HG03521 (cell line): ENCODE data around the gene STRADB.
"Not testable (repeated sequence)": the region's sequence is repeated elsewhere in the genome, so short reads cannot be mapped to it uniquely, and the experiment has no call there.

Source experiments
- ATAC-seq: cut with Tn5 transposase; IDR thresholded peaks from one replicate; pipeline ENCODE4 v1.9.1; 2021; ENCODE audit warnings: mild to moderate bottlenecking, moderate library complexity; ENCODE audit not compliant: unreplicated experiment

Gene STRADB, protein sequence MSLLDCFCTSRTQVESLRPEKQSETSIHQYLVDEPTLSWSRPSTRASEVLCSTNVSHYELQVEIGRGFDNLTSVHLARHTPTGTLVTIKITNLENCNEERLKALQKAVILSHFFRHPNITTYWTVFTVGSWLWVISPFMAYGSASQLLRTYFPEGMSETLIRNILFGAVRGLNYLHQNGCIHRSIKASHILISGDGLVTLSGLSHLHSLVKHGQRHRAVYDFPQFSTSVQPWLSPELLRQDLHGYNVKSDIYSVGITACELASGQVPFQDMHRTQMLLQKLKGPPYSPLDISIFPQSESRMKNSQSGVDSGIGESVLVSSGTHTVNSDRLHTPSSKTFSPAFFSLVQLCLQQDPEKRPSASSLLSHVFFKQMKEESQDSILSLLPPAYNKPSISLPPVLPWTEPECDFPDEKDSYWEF

DNA sequence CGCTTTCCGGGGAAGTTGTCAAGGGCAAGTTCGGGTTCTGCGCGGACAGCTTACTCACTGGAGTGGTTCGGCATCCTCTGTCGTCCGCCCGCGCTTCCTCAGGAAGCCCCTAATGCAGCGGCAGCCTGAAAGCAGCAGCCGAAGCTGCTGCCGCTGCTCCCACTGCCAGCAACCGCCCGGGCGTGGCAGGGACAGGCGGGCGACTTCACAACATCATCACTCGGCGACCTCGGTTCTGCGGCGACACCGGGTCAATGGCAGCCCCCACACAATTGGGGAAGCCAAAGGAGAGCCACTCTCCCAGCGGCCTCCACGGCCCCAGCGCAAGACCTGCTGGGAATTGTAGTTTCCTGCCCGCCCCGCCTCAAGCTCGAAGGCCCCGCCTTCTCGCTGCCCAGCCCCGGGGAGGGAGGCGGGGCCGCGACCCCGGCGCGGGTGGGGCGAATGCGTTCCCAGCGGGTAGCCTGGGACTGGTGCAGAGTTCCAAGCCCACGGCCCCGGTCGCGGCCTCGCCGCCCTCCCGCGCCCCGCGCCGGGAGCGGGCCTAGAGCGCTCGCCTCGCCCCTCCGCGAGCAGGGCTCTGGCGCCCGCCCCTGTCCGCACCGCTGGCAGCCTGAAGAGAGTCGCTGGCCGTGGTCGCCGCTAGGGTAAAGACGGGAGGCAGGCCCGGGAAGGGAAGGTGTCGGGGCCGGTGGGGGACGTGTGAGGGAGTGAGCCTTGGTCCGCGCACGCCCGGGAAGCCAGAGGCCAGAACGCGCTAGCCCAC, at the start of gene STRADB, which contains the start of gene TRAK2:
STRADB (plus strand) TSS at position 449 of the 766 bp plus-strand sequence. CDS start 3,101 bp downstream, outside the sequence.
TRAK2 (minus strand) TSS at position 167 of the 766 bp plus-strand sequence. CDS start 30,951 bp downstream, outside the sequence.
- ATAC-seq, result peak; percentile 95

DNA sequence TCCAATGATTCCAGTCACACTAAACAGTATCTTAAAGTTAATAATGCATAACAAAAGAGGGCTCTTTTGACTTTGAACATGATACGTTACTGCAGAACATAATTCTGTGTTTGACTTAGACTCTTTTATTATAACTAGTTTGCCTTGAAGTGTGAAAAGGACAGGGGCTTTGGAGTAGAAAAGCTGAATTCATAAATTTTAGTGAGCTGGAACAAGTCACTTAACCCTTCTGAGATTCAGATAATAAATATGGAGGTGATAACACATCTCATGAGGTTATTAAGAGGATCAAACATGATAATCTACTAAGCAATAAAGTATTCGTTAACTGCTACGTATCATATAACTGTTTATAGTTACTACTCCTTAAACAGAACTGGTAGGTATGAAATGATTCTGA, 49.7 kb upstream of the STRADB start:
- no peak for ATAC-seq

DNA sequence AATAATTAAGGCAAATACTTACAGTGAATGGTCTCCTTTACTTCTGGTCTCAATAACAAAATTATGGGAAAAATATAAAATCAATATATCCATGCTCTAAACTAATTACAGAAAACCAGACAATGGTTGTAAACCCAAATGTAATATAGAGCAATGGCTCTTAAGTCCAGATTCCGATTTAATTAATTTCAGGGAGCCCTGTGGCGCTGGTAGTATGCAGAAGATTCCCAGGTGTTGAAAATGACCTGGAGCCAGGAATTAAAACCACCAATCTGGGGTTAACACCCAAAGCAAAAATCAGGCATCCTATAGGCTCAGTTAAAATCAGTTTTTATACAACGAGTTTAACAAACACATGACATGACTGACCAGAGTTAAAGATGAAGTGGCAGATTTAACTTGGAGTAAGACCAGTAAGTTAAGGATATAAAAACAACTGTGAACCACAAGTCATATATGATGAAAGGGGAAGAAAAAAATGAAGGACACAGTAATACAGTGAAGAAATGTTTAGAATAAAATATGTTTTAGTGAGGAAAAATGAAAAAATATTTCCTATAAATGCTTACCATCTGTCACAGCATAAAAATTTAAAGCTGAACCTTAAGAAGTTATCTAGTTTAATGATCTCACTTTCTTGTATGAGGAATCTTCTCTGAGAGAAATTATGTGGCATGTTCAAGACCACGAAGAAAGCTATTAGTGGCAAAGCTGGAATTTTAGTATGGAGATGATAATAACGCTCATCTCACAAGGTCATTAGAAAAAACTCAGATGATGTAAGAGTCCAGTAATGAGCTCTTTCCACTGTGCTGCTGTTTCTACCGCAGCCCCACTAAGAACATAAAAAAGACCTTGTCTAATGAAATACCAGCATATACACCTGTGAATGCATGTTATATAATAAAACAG, 48.6 kb upstream of the STRADB start:
- ATAC-seq, result no peak

DNA sequence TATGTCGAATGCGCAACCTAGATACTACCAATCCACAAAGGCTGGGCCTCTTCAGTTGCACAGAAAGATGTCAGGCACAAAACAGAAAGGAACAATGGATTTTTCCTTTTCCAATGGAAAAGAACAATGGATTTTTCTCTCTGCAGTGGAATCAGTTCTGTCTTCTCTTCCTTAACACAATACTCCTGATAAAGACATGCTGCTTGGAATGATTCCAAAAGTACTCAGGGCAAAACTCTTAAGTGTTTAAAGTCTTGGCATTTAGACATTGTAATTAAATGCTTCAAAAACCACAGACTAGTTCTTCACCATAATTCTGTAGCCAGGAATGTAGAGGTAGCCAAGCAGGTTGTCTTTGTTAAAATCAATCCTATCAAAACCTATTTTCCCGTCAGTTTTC, 47.7 kb upstream of the STRADB start:
- no peak for ATAC-seq

DNA sequence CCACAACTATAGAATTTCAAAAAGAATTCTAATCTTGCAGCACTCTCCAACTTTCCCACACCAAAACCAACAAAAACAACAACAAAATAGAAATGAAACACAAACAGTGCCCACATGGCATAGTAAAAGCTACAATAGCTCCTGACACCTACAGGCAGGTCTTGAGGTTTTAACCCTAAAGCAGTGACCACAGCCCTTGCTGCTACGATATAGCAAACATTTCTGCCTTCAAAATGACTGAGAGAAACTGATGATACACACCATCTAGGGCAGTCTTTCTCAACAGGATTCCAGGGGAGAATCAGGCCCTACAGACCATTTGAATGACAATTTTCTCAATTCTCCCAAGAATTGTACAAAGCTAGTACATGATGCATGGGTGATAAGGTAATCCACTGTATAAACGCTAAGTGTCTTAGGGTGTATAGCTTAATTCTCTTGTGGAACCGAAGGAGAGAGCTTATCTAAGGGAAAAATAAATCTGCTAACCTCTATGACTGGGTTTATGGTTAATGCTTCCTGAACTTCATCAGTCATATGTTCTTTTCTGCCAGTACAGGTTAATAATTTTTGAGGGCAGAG, 46.8 kb upstream of the STRADB start:
- no peak for ATAC-seq

DNA sequence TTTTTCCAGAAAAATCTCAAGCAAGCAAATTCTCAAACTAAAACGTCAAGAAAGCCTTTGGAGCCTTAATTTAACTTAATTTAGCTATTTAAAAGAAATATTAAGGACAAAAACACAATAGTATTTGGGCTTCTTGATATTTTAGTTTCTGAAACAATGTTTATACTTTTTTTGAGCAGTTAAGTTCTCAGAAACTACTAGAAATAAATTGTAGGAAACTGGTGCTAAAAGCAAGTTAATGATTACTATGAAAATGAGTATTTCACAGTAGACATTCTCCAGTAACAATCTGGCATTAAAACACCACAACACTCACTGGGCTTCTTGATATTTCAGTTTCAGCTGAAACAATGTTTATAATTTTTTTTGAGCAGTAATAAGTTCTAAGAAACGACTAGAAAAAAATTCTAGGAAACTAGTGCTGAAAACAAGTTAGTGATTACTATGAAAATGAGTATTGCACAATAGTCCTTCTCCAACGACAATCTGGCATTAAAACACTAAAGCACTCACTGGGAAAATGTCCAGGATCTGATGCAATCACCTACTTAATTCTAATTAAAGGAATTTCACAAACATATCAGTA, 45.4 kb upstream of the STRADB start:
- no peak for ATAC-seq

DNA sequence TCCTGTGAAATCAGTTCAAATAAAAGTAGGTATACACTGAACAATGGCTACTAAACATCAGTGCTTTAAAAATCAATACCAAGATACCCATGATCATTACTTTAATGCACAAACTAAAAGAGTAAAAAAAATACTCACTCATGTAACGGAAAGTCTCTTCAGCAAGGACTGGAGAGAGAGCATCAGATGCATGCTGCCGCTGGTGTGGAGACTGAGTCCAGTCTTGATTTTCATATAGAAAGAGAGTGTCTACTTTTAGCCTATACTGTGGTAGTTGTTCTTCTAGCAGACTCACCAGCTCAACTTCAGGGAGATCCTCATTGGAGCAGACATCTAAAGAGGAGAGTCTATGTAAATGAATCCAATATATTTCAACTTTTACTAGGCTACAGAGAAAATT, 44.3 kb upstream of the STRADB start:
- no peak for ATAC-seq

DNA sequence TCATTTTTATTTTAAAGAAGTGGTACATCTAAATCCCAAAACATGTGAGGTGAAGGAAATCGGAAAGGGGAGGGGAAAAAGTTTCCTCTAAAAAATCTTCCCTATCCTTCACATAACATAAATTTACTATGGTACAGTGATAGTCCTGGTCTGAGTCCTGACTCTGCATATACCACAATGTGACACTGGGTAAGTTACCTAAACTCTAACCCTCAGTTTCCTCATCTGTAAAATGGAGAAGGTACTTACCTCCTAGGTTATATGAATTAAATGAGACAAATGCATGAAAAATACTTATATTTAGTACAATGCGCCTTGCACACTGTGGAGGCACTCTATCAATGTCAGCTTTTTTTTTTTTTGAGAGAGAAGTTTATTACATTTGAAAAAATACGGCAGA, 42.6 kb upstream of the STRADB start:
- ATAC-seq, result no peak

DNA sequence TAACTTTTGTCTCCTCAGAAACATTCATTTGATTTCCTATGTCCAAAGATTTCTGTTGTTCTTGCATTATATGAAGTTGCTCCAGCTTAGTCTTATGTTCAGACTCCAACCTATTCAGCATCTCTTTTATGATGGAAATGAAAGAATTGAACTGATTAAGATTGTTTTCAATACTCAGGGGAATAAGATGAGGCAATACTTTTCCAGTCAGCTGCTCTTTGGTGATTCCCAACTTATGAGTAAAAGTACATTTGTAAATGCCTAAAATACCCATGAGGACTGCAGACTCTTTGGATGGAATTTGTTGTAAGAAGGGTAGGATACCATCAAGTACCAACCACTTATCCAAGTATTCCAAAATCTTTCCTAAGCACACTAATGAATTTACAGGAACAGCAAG, 40.1 kb upstream of the STRADB start:
- no peak for ATAC-seq

DNA sequence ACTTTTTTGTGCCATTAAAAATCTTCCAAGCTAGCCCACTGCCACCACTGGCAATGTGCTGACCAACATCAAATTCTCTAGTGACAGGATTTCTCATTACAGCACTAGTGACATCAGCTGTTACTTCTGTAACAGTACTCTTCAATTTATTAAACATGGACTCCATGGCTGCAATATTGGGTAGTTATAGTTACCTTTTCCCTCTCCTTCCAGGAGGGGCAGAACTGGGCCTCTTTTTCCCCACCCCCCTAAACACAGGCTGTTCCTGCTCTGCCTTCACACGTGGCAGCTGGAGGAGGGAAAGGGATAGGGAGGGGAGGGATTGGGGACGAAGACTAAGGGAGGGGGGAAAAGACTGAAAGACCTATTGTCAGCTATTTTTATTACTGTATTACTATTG, 38.4 kb upstream of the STRADB start:
- no peak for ATAC-seq

DNA sequence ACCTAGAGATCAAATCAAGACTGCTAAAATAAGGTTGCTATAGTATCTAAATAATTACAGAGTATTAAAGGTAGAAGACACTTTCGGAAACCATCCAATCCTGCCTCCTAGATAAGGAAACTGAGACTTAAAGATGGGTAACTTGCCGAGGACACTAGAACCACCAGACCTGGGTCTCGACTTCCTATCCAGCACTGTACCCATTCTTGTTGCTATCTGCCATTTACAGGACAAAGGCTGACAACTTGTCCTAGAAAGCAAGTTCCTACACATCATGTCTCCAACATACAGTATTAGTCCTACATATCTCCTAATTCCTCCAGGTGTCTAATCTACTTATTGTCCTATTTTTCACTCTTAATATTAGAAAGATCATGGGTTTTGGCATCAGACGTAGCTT, 38.0 kb upstream of the STRADB start:
- no peak for ATAC-seq

DNA sequence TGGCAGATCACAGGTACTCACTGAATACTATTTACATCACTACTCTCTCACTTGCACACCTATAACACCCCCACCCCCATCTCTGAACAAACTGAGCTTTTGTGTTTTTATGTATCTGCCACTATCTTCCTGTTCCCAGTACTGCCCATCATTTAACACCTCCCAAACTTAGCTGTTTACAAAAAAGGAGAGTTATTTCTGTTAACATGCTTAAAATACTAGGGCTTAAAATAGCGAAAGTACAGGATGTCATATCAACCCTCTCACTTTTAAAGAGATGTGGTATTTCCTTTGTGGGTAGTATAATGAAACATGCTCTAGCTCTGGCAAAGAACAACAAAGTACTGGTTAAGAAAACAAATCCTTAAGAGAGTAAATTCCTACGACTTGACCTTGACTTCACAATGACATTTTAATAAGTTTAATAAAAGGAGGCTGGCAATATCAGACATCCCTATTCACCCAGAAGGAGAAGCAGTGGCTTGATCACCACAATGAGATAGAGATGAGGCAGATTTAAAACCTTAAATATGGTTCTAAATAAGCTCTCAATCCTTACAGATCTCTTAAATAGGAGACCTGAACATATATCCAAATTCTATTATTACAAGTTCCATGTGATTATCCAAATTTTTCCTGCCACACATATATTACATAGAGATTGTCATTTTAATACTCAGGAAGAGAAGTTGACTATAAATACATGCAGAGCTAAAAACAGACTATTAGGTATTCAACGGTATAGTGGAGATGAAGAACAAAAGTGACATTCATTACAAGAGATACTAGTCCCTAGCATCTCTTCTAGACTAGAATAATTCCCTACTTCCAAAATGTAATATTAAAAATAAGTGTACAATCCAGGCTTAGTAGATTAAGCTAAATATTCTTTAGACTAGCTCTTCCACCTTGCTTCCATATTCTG, 37.2 kb upstream of the STRADB start:
- peak; percentile 62 for ATAC-seq

DNA sequence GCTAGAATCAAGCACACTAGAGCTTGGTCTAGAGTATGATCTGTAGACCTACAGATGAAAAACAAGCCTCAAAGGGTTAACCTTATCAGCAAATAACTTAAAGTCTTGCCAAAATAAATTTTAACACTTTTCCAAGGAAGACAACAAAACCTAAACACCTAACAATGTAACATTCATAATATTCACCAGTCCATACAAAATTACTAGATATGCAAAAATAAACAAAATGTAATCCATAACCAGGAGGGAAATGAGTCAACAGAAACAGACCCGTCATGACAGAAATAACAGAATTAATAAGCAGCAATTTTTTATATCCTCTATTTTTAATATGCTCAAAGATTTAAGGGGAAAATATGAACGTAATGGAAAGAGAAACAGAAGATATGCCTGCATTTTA, 36.4 kb upstream of the STRADB start:
- no peak for ATAC-seq

DNA sequence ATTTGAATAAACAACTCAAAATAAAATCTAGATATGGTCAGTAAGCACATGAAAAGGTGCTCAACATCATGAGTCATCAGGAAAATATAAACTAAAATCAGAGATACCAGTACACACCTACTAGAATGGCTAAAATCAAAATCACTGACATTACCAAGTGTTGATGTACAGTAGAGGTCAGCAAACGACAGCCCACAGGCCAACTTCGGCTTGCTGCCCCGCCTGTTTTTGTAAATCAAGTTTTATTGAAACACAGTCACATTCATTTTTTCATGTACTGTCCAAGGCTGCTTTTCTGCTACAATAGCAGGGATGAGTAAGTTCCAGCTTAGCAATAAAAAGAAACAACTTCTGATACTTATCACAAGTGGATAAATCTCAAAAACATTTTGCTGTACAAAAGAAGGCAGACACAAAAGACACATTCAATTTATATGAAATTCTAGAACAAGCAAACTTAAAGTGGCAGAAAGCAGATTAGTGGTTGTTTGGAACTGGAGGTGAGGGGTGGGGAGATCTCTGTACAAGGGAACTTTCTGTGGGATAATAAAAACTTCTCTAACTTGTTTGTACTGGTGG, 32.4 kb upstream of the STRADB start:
- ATAC-seq, result no peak

DNA sequence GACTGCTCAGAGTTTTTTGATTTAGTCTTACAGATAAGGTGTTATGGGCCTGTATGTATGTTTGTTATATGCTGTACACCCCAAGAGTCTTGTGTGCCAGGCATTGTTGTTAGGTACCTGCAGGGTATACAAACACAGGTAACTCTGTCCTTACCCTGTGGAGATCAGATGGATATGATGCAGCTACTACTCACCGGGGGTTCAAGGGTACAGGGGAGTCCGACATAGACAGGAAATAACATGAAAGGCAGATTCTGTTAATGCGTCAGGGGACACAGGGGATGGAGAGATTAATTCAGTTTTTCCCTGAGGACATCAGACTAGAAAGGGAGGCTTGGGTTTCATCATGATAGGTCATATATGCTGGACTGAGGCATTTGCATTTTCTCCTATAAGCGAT, 31.6 kb upstream of the STRADB start:
- ATAC-seq, result no peak

DNA sequence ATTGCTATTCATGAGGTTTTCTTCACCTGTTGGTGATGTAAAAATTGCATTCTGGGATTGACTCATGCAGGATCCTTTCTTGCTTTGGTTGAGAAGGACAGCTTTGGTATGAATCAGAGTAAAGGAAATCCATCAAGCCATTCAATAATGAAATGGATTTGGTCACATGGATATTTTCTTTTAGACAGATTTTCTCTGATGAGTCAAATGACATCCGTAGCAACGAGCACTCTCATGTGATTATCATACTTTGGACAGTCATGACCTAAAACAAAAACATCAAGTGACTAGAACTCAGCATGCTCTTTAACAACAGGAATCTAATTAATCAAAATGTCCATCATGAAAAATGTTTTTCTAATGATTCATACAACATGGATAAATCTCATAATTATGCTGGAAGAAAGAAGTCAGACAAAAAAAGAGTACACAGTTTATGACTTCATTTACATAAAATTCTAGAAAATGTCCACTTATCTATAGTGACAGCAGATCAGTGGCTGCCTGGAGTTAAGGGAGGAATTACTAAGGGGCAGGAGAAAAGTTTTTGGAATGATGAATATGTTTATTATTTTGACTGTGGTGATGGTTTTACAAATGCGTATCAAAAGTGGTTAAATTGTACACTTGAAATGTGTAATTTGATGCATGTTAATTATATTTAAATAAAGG, 31.0 kb upstream of the STRADB start:
- ATAC-seq, result no peak

DNA sequence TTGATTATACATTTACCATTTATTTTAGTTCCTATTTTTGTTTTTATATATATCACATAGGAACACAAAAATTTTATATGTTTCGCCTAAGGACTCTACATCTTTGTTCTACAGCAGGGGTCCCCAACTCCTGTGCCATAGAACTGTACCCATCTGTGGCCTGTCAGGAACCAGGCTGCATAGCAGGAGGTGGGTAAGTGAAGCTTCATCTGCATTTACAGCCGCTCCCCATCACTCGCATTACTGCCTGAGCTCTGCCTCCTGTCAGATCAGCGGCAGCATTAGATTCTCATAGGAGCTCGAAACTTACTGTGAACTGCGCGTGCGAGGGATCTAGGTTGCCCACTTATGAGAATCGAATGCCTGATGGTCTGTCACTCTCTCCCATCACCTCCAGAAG, 25.6 kb upstream of the STRADB start:
- ATAC-seq, result no peak

DNA sequence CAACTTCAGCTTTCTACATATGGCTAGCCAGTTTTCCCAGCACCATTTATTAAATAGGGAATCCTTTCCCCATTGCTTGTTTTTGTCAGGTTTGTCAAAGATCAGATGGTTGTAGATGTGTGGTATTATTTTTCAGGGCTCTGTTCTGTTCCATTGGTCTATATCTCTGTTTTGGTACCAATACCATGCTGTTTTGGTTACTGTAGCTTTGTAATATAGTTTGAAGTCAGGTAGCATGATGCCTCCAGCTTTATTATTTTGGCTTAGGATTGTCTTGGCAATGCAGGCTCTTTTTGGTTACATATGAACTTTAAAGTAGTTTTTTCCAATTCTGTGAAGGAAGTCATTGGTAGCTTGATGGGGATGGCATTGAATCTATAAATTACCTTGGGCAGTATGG, 23.2 kb upstream of the STRADB start:
- ATAC-seq, result not testable (repeated sequence)
